Measurements from ENCODE around the gene MACC1.

DNA sequence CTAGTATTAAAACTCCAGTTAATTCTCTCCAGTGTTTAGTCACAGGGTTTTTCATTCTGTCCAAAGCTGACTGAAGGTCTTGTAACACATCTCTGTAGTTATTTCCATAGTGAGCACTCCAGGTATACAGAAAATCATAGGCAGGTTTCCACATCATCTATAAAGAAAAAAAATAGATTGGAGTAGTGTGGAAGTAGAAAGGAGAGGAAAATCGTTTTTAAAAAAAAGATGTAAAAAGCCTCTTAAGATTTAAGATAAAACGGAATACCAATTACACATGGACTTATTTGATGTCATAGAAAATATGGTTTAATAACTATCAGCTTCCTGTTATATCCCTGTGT is 76.2 kb downstream of the MACC1 start:
- TF ChIP-seq, protein P1, sequence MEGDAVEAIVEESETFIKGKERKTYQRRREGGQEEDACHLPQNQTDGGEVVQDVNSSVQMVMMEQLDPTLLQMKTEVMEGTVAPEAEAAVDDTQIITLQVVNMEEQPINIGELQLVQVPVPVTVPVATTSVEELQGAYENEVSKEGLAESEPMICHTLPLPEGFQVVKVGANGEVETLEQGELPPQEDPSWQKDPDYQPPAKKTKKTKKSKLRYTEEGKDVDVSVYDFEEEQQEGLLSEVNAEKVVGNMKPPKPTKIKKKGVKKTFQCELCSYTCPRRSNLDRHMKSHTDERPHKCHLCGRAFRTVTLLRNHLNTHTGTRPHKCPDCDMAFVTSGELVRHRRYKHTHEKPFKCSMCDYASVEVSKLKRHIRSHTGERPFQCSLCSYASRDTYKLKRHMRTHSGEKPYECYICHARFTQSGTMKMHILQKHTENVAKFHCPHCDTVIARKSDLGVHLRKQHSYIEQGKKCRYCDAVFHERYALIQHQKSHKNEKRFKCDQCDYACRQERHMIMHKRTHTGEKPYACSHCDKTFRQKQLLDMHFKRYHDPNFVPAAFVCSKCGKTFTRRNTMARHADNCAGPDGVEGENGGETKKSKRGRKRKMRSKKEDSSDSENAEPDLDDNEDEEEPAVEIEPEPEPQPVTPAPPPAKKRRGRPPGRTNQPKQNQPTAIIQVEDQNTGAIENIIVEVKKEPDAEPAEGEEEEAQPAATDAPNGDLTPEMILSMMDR (IDR thresholded peaks at IDR 0.05; ENCODE audit: low read length) = no peak
- TF ChIP-seq EZH2phosphoT487 (IDR thresholded peaks at IDR 0.05; ENCODE audit: low read length) = no peak
